Type B pancreatic cell (in vitro differentiated cells): ENCODE data around the gene MEG3. TPM values are rescaled to one million over a fixed set of nuclear protein-coding genes. Genes with fewer than 3 reads are reported as not detected.

ENCODE experiments used
- DNase-seq: peaks from one replicate; pipeline ENCODE4 v3.0.0; 2021; ENCODE audit warnings: mixed read lengths; ENCODE audit not compliant: unreplicated experiment; ENCODE audit errors: extremely low spot score
- H3K27ac Mint-ChIP-seq: 2 replicates; pipeline ENCODE4 v1.8.0; 2021; ENCODE audit warnings: mild to moderate bottlenecking, mixed read lengths
- H3K27me3 Mint-ChIP-seq: 2 replicates; pipeline ENCODE4 v1.8.0; 2021; ENCODE audit warnings: mixed read lengths
- H3K36me3 Mint-ChIP-seq: 2 replicates; pipeline ENCODE4 v1.8.0; 2021; ENCODE audit warnings: mixed read lengths
- H3K4me1 Mint-ChIP-seq: one replicate; pipeline ENCODE4 v1.8.0; 2021; ENCODE audit warnings: mixed read lengths; ENCODE audit not compliant: unreplicated experiment
- H3K4me3 Mint-ChIP-seq: 2 replicates; pipeline ENCODE4 v1.8.0; 2021; ENCODE audit warnings: mild to moderate bottlenecking, mixed read lengths
- H3K9me3 Mint-ChIP-seq: 2 replicates; pipeline ENCODE4 v1.8.0; 2021; ENCODE audit warnings: mixed read lengths
- total RNA-seq: library from RNA; stranded (reverse); gene quantifications from 2 replicates; pipeline ENCODE4 v1.2.1, GENCODE V29; 2021; ENCODE audit warnings: low replicate concordance
- TF ChIP-seq, protein P1 (sequence below): fragments of 200-600 bp; sonication (generic); conservative IDR thresholded peaks from 2 replicates; pipeline ENCODE4 v1.5.0; 2021; ENCODE audit warnings: antibody characterized with exemption, mild to moderate bottlenecking

MEG3 gene
- total RNA-seq, 1 donor from 2014 or later, result 0.68 TPM

DNA sequence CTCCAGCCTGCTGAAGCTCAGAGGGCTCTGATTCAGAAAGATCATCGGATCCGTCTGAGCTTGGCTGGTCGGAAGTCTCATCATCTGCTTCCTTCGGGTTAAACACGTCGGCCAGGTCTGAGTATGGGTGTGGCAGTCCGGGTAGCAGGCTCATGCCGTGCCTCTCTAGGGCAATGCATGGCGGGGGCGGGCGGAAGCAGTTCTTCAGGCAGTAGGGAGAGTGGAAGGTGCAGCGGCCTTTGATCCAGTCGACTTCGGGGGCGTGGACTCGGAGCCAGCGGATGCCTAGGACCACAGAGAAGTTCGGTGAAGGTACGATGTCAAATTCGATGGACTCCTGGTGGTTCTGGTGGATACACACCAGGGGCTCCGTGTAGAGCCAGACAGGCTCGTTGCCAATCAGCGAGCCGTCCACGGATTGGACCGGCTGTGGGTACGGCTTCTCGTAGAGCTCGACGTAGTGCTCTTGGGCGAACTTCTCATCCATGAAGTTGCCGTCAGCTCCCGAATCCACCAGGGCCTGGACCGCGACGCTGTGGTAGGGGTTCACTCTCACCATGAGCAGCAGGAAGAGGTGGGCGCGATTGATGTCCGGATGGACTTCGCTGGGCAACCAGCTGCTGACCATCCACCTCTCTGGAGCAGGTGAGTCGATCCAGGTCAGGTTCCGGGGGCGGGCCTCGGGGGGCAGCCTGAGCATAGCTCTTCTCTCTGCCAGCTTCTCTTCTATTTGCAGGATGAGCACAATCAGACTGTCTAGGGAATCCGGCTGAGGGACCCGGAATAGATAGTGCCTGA is 57.3 kb downstream of the MEG3 start:
- Mint-ChIP-seq H3K27ac (no peak overlapping the region), H3K9me3 (peaks cover 8% of the 10 kb centered on the region), H3K27me3 (peaks cover 8% of the 10 kb centered on the region), H3K4me1 (peaks cover 14% of the 10 kb centered on the region), H3K4me3 (no peak overlapping the region), H3K36me3 (no peaks in the 10 kb centered on the region)
- DNase-seq, result no peak
- TF ChIP-seq, protein P1, sequence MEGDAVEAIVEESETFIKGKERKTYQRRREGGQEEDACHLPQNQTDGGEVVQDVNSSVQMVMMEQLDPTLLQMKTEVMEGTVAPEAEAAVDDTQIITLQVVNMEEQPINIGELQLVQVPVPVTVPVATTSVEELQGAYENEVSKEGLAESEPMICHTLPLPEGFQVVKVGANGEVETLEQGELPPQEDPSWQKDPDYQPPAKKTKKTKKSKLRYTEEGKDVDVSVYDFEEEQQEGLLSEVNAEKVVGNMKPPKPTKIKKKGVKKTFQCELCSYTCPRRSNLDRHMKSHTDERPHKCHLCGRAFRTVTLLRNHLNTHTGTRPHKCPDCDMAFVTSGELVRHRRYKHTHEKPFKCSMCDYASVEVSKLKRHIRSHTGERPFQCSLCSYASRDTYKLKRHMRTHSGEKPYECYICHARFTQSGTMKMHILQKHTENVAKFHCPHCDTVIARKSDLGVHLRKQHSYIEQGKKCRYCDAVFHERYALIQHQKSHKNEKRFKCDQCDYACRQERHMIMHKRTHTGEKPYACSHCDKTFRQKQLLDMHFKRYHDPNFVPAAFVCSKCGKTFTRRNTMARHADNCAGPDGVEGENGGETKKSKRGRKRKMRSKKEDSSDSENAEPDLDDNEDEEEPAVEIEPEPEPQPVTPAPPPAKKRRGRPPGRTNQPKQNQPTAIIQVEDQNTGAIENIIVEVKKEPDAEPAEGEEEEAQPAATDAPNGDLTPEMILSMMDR, result no peak

DNA sequence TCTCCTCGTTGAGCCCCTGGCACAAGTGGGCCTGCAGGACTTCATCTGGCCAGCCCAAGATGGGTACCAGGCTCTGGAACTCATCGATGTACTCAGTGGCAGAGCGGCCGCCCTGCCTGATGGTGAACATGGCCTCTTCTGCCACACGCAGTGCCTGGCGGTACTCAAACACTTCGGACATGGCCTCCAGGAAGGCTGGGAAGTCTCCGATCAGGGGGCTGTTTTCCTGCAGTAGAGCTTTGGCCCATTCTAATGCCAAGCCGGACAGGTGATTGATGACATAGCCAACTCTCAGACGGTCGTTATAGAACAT is 57.8 kb downstream of the MEG3 start:
- TF ChIP-seq, protein P1, result no peak
- no peak for DNase-seq
- Mint-ChIP-seq H3K4me3 (no peak overlapping the region), H3K9me3 (peaks cover 8% of the 10 kb centered on the region), H3K4me1 (peaks cover 19% of the 10 kb centered on the region), H3K36me3 (no peaks in the 10 kb centered on the region), H3K27me3 (peaks cover 8% of the 10 kb centered on the region), H3K27ac (no peak overlapping the region)

DNA sequence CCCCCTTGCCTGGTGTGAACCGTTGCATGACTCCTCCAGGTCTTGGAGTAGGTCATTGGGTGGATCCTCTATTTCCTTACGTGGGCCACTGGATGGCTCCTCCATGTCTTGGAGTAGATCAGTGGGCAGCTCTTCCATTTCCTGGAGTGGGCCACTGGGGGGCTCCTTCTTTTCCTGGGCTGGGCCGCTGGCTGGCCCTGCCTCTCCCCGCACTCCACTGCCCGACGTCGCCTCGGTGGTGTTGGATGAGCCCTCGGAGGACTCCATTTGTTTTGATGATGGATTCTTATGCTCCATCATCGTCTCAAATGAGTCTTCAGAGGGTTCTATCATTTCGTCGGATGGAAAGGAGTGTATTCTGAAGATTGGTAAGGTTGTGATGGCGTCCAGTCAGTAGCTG is 58.5 kb downstream of the MEG3 start:
- Mint-ChIP-seq H3K36me3 (no peaks in the 10 kb centered on the region), H3K27me3 (peaks cover 8% of the 10 kb centered on the region)

DNA sequence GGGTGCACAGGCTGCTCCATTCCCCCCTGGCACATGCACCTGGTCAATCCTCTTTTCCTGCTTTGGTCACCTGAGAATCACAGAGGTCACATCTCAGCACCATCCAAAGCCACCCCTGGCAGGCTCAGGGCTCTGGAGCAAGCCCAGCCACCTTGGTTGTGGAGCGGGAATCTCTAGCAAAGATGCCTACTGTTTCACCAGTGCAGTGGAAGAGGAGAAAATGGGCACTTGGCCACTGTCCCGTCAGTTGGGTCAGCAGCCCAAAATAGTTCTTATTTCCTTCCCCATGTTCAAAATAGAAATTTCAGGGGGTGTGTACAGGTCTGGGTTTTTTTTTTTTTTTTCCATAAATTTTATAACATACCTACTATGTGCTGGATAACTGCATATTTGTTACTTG is 59.3 kb downstream of the MEG3 start:
- DNase-seq, result no peak
- peaks cover 8% of the 10 kb centered on the region for H3K27me3 Mint-ChIP-seq
- no peak overlapping the region for H3K27ac Mint-ChIP-seq
- peaks cover 8% of the 10 kb centered on the region for H3K9me3 Mint-ChIP-seq
- H3K4me1 Mint-ChIP-seq, result peaks cover 27% of the 10 kb centered on the region
- TF ChIP-seq, protein P1, result no peak
- H3K4me3 Mint-ChIP-seq, result no peak overlapping the region
- H3K36me3 Mint-ChIP-seq, result no peaks in the 10 kb centered on the region

More for the DNA sequence above, 58.5 kb downstream of the MEG3 start:
- TF ChIP-seq, protein P1, result no peak
- no peak for DNase-seq
- no peak overlapping the region for H3K27ac Mint-ChIP-seq
- no peak overlapping the region for H3K4me3 Mint-ChIP-seq
- peaks cover 26% of the 10 kb centered on the region for H3K4me1 Mint-ChIP-seq
- H3K9me3 Mint-ChIP-seq, result peaks cover 8% of the 10 kb centered on the region

DNA sequence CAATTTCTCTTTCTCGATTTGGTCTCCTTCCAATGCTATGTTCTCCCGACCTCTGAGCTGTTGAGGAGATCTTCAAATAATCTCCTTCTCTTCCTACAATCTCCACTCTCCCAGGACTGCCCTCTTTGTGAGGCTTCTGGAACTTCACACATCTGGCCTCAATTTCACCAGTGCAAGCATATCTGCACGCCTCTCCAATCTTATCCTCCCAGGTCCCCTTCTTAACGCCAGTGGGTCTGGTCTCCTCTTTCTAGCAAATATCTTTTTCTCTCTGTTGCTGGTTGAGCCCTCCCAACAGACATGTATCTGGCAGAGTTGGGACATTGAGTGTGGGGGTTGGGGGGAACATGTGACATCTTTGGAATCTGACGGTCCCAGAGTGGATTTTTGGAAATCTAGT is 59.7 kb downstream of the MEG3 start:
- Mint-ChIP-seq H3K27ac (no peak overlapping the region), H3K4me1 (peaks cover 27% of the 10 kb centered on the region), H3K9me3 (peaks cover 8% of the 10 kb centered on the region), H3K36me3 (no peaks in the 10 kb centered on the region), H3K27me3 (peaks cover 8% of the 10 kb centered on the region), H3K4me3 (no peak overlapping the region)
- TF ChIP-seq, protein P1, result no peak
- no peak for DNase-seq
